Activated CD8-positive, alpha-beta memory T cell treated with anti-CD3 and anti-CD28 coated beads, Interleukin-2, amount 50 U/mL, for 48 hours (primary cell): ENCODE data around the gene ZNF500.

Source experiments
- DNase-seq: peaks from one replicate; pipeline ENCODE4 v3.0.0-alpha.2; 2020

ZNF500 gene

DNA sequence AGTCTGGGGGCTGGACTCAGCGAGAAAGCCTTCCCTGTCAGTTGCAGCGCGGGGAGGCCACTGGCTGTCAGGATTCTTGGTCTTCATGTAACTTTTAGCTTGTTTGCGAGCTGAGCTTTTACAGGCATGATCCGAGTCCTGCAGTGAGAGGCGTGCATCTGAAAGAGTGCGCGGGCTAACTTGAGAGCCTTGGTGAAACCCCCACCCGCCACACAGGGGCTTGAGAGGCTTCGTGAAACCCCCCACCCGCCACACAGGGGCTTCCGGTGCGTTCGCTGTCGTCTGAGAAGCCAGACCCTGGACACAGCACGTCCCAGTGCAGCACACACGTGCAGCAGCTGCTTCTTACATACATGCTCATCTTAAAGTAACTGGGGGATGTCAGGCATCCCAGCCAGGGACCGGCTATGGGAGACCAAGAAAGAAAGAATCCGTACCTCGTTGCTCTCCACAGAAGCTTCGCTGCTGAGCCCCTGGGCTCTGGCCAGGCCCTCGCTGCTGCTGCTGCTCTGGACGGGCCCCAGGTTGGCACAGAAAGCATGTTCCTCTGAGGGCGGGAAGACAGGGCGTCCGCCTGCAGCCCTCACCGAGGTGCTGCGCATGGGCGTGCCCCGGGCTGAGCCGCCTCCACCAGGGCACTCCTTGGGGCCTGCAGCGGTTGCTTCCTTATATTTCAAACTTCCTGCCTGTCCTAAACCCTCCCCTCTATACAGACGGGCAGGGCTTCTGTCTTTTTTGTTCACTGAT is 65.8 kb downstream of the ZNF500 start:
- no peak for DNase-seq

- DNase-seq: peak; percentile 56
Observed at GRCh38 chr16:4700380-4700996, 66.5 kb downstream of the ZNF500 start.

GRCh38 chr16:4699046-4699556 is 67.9 kb downstream of the ZNF500 start:
- no peak for DNase-seq

DNA sequence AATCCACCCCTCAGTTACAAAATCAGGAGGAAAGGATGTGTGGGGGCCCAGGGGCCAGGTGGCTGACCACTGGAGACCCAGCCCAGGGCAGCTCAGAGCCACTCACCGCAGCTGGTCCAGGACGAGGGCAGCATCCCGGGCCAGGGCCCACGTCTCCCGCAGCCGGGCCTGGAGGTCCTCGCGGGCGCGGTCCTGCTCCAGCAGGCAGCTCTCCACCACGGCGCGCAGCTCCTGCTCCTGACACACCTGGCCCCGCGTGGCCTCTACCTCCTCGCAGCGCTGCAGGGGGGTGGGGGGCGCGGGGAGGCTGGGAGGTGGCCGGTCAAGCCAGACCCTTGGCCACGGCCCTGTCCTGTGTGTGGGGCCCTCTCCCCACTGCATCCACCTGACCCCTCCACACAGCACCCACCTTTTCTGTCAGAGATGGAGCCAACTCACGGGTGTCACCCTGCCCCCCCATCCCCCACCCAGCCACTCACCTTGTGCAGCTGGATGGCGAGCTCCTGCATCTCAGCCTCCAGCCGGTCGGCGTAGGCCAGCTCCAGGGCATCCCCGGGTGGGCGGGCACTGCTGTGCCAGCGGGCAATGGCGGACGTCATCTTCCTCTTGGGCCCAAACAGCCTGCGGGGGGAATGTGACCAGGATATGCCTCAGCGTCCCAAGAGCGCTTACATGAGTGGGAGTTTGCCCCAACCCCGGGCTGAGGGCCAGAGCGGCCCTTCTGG is 68.5 kb downstream of the ZNF500 start:
- DNase-seq: no peak
